Mucosa of descending colon (tissue), 3 donors: ENCODE data around the gene KLHL1. TPM values are rescaled to one million over a fixed set of nuclear protein-coding genes. Genes with fewer than 3 reads are reported as not detected.
"Not testable (repeated sequence)": the region's sequence is repeated elsewhere in the genome, so short reads cannot be mapped to it uniquely, and the experiment has no call there.

ENCODE experiments used
- ATAC-seq: fragments of 200-7000 bp; cut with Tn5 transposase; one replicate; pipeline ENCODE4 v1.9.1; 2020; ENCODE audit warnings: mild to moderate bottlenecking, moderate library complexity
- DNase-seq, 3 donors: peaks; one replicate each; pipeline ENCODE4 v3.0.0-alpha.2; 2020
- H3K36me3 ChIP-seq: fragments of 200-600 bp; one replicate; pipeline ENCODE4 v1.8.0; 2021; ENCODE audit warnings: low read depth, mild to moderate bottlenecking
- H3K4me1 ChIP-seq: fragments of 200-600 bp; one replicate; pipeline ENCODE4 v1.8.0; 2021; ENCODE audit warnings: low read depth, mild to moderate bottlenecking
- H3K4me3 ChIP-seq: fragments of 200-600 bp; one replicate; pipeline ENCODE4 v1.8.0; 2021; ENCODE audit warnings: mild to moderate bottlenecking
- H3K9me3 ChIP-seq: fragments of 200-600 bp; one replicate; pipeline ENCODE4 v1.8.0; 2021; ENCODE audit warnings: mild to moderate bottlenecking
- intact Hi-C, 2 donors: fragments of 100-400 bp; cut with DNase I in 1 of 2; cut with micrococcal nuclease in 1 of 2; formaldehyde crosslinking; loops; one replicate each; pipeline versions ENCODE4 v1.11.0 to v1.11.1; 2022; cut with DNase I, micrococcal nuclease
- long read RNA-seq, 2 donors: library from polyadenylated mRNA; unstranded; transcript quantifications; one replicate each; pipeline ENCODE4 v2.0.0, GENCODE V29; 2019 to 2021
- total RNA-seq, 3 donors: library from RNA; stranded (reverse); fragmentation: NEBNext Ultra II Directional in 2 of 3; extraction: Animal tissue kit (Norgen Biotek cat#: 25700) in 2 of 3; gene quantifications; one replicate each; pipeline versions ENCODE4 v1.2.1 to v1.2.4, GENCODE V29; 2021 to 2023
- TF ChIP-seq, protein P1 (sequence below): fragments of 200-600 bp; IDR thresholded peaks from one replicate; pipeline ENCODE4 v1.8.0; 2022; ENCODE audit warnings: antibody characterized with exemption, mild to moderate bottlenecking
- donor health status: DM: no; HTN: no; CAD: no; lungs with moderate emphysema.
- donor health status: DM: no; HTN: no; CAD: no.
- donor health status: DM: no; HTN: yes; CAD: no.

Gene KLHL1, protein sequence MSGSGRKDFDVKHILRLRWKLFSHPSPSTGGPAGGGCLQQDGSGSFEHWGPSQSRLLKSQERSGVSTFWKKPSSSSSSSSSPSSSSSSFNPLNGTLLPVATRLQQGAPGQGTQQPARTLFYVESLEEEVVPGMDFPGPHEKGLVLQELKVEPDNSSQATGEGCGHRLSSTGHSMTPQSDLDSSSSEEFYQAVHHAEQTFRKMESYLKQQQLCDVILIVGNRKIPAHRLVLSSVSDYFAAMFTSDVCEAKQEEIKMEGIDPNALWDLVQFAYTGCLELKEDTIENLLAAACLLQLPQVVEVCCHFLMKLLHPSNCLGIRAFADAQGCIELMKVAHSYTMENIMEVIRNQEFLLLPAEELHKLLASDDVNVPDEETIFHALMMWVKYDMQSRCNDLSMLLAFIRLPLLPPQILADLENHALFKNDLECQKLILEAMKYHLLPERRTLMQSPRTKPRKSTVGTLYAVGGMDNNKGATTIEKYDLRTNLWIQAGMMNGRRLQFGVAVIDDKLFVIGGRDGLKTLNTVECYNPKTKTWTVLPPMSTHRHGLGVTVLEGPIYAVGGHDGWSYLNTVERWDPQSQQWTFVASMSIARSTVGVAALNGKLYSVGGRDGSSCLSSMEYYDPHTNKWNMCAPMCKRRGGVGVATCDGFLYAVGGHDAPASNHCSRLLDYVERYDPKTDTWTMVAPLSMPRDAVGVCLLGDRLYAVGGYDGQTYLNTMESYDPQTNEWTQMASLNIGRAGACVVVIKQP
- total RNA-seq = under 1 TPM in 1 of 3 donors, not detected in 2; 0.25 TPM
- long read RNA-seq, donor 1 = 0 reads
- long read RNA-seq, donor 2 = 0 reads

DNA sequence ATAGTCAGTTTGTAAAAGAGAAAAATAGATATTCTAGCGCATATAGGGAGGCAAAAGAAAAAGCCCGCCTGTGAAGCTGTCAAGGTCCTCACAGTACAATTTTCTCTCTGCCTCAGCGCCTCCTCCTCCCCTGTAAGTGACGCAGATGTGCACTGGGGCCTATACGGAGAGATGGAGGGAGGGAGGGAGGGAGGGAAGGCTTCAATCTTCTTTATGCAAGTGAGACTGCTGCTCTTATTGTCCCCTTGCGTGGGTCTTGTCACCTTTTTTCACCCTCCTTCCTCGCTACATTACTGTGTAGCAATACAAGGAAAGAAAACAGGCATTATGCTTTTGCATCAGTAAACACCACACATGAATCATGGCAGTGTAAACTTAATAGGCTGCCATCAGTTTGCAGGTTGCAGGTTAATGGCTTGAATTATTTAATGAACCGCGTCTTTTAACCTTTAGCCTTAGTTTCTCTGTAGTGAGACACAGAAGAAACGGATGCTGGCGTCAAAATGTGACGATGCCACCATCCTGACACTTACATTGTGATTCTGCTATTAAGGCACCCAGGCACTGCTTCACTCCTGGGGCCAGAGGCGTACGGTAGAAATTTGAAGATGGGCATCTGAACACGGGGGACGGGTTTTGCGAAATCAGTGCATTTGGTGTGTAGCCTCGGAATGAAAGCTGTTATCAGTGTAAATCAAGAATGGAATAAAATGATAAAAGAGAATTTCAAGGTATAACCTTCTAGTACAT is at the start of gene KLHL1:
Gene KLHL1 (minus strand): TSS at position 97 of the 750 bp plus-strand sequence. CDS start 753 bp downstream, outside the sequence.
- H3K9me3 ChIP-seq = no peaks in the 10 kb centered on the region
- H3K4me1 ChIP-seq = no peaks in the 10 kb centered on the region
- H3K4me3 ChIP-seq = no peak within 1 kb of the TSS
- intact Hi-C loops = no loop called here
- ATAC-seq (no peak), DNase-seq (no peak)
- no peaks in the 10 kb centered on the region for H3K36me3 ChIP-seq
- TF ChIP-seq, protein P1, sequence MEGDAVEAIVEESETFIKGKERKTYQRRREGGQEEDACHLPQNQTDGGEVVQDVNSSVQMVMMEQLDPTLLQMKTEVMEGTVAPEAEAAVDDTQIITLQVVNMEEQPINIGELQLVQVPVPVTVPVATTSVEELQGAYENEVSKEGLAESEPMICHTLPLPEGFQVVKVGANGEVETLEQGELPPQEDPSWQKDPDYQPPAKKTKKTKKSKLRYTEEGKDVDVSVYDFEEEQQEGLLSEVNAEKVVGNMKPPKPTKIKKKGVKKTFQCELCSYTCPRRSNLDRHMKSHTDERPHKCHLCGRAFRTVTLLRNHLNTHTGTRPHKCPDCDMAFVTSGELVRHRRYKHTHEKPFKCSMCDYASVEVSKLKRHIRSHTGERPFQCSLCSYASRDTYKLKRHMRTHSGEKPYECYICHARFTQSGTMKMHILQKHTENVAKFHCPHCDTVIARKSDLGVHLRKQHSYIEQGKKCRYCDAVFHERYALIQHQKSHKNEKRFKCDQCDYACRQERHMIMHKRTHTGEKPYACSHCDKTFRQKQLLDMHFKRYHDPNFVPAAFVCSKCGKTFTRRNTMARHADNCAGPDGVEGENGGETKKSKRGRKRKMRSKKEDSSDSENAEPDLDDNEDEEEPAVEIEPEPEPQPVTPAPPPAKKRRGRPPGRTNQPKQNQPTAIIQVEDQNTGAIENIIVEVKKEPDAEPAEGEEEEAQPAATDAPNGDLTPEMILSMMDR = no peak

DNA sequence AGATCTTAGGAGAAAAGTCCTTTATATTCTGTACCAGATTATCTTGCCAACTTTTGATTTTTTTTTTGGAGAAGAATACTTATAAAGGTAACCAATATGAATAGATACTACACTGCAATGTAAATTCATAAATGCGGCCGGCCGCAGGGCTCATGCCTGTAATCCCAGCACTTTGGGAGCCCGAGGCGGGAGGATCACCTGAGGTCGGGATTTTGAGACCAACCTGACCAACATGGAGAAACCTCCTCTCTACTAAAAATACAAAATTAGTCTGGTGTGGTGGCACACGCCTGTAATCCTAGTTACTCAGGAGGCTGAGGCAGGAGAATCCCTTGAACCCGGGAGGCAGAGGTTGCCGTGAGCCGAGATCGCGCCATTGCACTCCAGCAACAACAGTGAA is 34.4 kb upstream of the KLHL1 start:
- DNase-seq, H3K4me1 ChIP-seq, H3K36me3 ChIP-seq, ATAC-seq, H3K4me3 ChIP-seq, H3K9me3 ChIP-seq, intact Hi-C loops: not testable (repeated sequence)

DNA sequence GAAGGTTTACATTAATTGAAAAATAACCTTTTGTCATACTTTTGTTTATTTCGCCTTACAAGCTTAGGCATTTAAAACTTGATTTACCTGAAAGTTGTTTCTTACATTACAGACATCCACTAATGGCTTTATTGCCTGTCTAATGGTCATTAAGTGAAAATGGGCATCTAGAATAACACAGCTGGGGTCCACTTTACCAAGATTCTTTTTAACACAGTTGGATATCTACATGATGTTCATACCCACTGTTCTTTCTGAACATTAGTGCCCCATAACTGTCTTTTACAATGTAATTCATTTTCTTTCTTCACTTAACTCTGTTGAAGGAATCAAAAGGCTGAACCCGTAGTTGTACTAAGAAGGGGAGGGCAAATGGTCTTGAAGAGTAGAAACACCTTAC is 19.8 kb upstream of the KLHL1 start:
- TF ChIP-seq, protein P1 = no peak
- Histone ChIP-seq H3K9me3 (no peaks in the 10 kb centered on the region), H3K4me3 (no peak overlapping the region), H3K4me1 (no peaks in the 10 kb centered on the region), H3K36me3 (no peaks in the 10 kb centered on the region)
- DNase-seq (no peak), ATAC-seq (no peak)
- intact Hi-C loops = no loop called here

DNA sequence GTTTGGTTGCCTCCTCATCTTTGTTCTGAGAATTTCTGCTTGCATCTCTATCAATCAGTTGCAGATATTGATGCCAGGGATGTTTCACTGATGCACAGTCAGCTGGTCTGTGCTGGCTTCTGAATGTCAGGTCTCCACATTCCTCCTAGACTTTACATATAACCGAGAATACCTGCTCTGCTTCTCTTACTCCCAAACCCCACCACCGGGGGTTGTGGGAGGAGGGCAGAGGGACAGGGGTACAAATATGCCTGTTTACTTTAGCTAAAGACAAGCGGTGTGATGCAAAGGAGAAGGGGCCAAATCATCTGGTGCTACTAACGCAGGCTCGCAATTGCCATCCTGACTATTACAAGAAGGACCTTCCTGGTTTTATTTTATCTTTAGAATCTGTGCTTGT is 17.4 kb upstream of the KLHL1 start:
- ATAC-seq (no peak), DNase-seq (no peak)
- Histone ChIP-seq H3K9me3 (no peaks in the 10 kb centered on the region), H3K36me3 (no peaks in the 10 kb centered on the region), H3K4me1 (no peaks in the 10 kb centered on the region), H3K4me3 (no peak overlapping the region)
- TF ChIP-seq, protein P1 = no peak
- intact Hi-C loops = no loop called here

DNA sequence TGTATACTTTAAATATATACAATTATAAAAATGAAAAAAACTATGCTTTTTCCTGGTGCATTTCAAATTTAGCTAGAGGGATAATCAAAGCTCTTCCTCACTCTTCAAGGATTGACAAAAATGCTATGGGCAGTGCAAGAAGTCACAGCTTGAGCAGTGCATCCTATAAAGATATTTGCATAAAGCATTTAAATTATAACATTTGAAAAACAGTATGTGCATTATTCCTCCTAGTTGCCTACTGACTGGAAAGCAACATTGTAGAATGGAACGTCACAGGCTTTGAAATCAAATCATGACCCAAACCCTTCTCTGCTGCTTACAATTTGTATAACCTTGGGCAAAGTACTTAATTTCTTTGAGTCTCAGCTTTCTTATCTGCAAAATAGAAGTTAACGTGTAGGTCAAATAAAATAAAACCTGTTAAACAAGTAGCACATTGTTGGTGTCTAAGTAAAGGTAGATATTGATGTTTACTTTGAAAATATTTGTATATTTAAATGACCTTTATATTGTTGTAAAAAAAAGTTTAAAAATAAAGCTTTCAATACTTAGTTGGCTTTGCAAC is 9.2 kb upstream of the KLHL1 start:
- no peak overlapping the region for H3K4me3 ChIP-seq
- intact Hi-C loops = no loop called here

More for the DNA sequence above, 9.2 kb upstream of the KLHL1 start:
- DNase-seq (no peak), ATAC-seq (no peak)
- Histone ChIP-seq H3K4me1 (no peaks in the 10 kb centered on the region), H3K36me3 (no peaks in the 10 kb centered on the region), H3K9me3 (no peaks in the 10 kb centered on the region)
- TF ChIP-seq, protein P1 = no peak
